Stimulated activated CD4-positive, alpha-beta T cell treated with anti-CD3 and anti-CD28 coated beads, Interleukin-2, amount 100 ng/mL, for 48 hours (primary cell): ENCODE measurements around the gene TAS1R1.

Experiments
- DNase-seq, 2 donors: peaks; one replicate each; pipeline ENCODE4 v3.0.0-alpha.2; 2020

TAS1R1 gene

GRCh38 chr1:6614019-6614928 is 59.2 kb downstream of the TAS1R1 start:
- DNase-seq = peak in 1 of 2 donors; percentile 45

- no peak for DNase-seq
Measured at GRCh38 chr1:6614929-6615785, 60.0 kb downstream of the TAS1R1 start.

- DNase-seq = no peak
Measured at GRCh38 chr1:6619045-6619444, 63.9 kb downstream of the TAS1R1 start.

GRCh38 chr1:6621429-6622391 is 66.6 kb downstream of the TAS1R1 start:
- DNase-seq = no peak

GRCh38 chr1:6622396-6623152 is 67.5 kb downstream of the TAS1R1 start:
- DNase-seq = no peak

GRCh38 chr1:6623269-6623965 is 68.3 kb downstream of the TAS1R1 start:
- no peak for DNase-seq

- DNase-seq = peak; percentile 86 to 88
Measured at GRCh38 chr1:6624710-6625583, 69.8 kb downstream of the TAS1R1 start, which contains the start of gene THAP3. Gene THAP3, plus strand, starts transcription at chr1:6624868. Its CDS starts 351 bp downstream, at chr1:6625219.

GRCh38 chr1:6625584-6626149 is 70.6 kb downstream of the TAS1R1 start:
- peak in 1 of 2 donors; percentile 11 for DNase-seq

- no peak for DNase-seq
Measured at GRCh38 chr1:6627031-6627430, 71.9 kb downstream of the TAS1R1 start.

GRCh38 chr1:6627841-6628545 is 72.9 kb downstream of the TAS1R1 start:
- no peak for DNase-seq

GRCh38 chr1:6628971-6629479 is 73.9 kb downstream of the TAS1R1 start:
- no peak for DNase-seq
